GM21381 (cell line): Measurements from ENCODE around the gene ODAD3.
A peak's percentile ranks its signal among the peaks of the same experiment; 100 is the strongest.
"Not testable (repeated sequence)": the region's sequence is repeated elsewhere in the genome, so short reads cannot be mapped to it uniquely, and the experiment has no call there.

Source experiments
- ATAC-seq: cut with Tn5 transposase; IDR thresholded peaks from one replicate; pipeline ENCODE4 v1.9.1; 2021; ENCODE audit warnings: mild to moderate bottlenecking, moderate library complexity; ENCODE audit not compliant: unreplicated experiment

The ODAD3 gene

DNA sequence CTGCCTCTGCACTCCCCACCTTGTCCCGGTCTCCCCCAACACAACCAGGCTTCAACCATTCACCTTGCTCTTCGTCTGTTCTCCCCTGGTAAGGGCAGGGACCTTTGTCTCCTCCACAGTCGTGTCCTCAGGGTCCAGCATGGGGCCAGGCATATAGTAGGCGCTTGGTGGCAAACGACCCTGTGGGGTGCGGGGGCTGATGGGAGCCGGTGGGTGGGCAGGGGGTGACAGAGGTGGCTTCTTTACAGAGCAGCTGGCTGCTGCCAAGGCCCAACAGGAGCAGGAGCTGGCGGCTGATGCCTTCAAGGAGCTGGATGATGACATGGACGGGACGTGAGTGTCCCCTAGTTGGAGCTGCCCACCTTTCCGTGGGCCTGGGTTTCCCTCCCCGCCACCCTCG, 10.2 kb upstream of the ODAD3 start:
- no peak for ATAC-seq

DNA sequence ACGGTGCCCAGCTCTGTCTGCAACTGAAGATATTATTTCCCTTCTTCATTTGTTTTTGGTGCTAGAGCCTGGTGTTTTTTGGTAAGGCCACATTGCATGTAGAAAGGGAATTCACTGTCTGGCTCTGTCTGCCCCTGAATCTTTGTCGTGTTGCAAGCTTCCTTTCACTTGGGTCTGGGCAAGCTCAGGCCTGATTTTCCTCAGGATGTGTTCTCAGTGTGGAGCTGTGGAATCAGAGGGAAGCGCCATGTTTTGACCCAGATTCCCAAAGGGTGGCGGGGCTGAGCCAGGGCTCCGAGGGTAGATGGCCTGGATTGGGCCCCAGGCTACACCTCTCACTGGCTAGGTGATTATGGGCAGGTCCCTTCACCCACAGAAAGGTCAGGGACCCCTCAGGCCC, 9.1 kb upstream of the ODAD3 start:
- no peak for ATAC-seq

DNA sequence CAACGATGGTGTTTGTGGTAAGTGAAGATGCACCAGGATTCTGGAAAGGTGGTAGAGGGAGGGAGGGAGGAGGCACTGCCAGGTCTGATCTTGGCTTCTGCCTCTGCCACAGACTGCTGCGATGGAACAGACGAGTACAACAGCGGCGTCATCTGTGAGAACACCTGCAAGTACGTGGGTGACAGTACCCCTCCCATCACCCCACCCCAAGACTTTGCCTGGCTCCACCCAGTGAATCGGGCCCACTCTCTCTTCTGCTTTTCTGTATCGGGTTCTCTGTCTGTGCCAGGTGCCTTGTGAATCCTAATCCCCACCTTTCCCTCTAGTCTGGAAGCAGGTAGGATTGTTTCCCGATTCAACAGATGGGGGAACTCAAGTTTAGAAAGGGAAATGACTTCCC, 3.0 kb upstream of the ODAD3 start:
- ATAC-seq, result no peak

DNA sequence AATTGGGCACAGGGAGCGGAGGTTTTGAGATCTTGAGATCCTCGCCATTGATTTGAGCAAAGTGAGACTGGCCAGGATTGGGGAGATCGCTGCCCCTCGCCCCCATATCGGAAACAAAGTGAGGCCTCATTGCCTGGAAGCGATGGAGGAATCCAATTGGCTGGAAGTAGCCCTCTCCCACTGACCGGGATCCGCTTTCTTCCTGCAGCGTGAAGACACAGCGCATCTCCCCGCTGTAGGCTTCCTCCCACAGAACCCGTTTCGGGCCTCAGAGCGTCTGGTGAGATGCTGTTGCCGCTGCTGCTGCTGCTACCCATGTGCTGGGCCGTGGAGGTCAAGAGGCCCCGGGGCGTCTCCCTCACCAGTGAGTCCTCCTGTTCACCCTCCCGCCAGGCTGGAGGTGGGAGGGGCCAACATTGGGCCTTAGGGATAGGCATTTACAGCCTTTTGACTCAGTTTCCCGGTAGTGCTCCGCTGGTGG, 952 bp upstream of the ODAD3 start:
- no peak for ATAC-seq

DNA sequence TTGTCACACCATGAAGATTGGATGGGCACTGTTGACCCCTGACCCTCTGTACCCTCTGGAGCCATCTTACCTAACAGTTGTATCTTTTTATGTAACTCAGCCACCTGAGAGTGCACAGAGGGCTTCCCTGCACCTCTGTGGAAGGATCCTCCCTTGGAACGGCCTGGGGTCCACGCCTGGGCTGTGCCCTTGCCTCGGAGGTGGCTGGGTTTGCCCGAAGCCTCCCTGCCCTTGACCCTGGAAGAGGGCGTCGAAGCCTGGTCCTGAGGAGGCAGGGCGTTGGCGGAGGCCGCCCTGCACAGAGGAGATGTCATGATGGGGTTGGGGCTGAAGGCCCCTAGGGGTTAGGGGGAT, 241 bp downstream of the ODAD3 start:
- no peak for ATAC-seq

DNA sequence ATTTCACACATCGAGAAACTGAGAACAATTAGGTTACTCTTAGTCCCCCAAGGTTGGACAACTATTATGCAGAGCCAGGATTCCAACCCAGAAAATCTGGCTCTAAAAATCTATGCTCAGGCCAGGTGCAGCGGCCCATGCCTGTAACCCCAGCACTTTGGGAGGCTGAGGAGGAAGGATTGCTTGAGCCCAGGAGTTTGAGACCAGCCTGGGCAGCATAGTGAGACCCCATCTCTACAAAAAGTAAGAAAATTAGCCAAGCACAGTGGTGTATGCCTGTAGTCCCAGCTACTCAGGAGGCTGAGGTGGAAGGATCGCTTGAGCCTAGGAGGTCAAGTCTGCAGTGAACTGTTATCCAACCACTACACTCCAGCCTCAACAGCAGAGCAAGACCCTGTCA, 1.4 kb downstream of the ODAD3 start:
- ATAC-seq, result not testable (repeated sequence)

DNA sequence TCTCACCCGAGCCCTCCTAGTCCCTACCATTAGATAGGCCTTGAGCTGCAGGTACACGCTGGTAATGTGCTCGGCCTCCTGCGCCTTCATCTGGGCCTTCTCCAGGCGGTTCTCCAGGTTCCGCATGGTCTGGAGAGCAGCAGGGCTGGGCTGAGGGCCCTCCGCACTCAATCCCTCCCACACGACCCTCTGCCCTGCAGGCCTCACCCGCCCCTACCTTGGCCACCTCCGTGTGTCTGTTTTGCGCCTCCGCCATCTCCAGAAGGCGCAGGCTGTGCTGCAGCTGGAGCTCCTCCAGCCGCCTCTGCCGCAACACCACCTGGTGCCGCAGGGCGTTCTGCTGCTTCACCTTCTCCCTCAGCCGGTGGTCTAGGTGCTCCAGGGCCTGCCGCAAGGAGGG, 8.3 kb downstream of the ODAD3 start:
- ATAC-seq, result no peak

DNA sequence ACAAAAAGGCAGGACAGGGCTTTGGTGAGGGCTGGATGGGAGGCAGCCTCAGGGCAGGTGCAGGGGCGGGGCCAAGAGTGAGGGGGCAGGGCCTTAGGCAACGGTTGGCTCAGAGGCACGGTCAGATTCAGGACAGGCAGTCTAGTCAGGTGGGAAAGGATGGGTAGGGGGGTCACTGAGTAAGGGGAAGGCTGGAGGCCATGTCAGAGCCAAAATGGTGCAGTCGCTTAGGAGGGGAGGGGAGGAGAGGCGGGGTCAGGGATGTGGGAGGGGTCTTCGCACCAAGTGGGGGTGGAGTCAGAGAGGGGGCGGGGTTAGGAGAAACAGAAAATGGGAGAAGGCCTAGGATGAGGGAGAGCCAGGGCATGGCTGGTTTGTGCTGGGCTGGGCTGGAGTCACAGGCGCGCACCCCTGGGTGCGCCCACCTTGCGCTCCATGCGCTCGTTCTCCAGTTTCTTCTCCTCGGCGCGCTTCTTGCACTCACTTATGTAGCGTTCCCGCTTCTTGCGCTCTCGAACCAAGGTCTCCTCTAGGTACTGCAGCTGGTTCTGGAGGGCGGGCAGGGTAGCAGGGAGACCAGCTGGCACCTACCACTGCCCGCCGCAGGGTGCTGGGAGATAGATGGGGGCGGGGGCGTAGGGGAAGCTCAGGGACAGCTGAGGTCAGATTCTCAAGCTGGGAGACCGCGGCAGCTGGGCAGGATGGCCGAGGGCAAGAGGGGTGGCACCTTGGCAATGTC, 9.0 kb downstream of the ODAD3 start:
- ATAC-seq, result no peak

DNA sequence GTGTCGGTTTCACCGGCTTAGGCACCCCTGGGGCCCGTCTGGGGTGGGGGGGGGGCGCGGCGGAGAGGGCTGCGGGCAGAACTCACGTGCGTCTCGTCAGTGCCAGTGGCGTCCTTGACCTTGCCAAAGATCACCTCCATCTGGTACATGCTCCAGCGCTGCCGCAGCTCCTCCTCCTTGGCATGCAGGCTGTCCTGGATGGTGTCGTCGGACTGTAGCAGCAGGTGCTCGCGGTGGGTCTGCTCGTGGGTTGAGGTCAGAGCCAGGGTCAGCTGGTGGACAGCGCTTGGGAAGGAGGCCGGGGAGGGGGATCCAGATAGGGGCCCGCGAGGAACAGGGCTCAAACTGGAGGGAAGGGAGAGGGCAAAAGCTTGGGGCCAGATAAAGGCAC, 11.1 kb downstream of the ODAD3 start:
- ATAC-seq, result no peak

DNA sequence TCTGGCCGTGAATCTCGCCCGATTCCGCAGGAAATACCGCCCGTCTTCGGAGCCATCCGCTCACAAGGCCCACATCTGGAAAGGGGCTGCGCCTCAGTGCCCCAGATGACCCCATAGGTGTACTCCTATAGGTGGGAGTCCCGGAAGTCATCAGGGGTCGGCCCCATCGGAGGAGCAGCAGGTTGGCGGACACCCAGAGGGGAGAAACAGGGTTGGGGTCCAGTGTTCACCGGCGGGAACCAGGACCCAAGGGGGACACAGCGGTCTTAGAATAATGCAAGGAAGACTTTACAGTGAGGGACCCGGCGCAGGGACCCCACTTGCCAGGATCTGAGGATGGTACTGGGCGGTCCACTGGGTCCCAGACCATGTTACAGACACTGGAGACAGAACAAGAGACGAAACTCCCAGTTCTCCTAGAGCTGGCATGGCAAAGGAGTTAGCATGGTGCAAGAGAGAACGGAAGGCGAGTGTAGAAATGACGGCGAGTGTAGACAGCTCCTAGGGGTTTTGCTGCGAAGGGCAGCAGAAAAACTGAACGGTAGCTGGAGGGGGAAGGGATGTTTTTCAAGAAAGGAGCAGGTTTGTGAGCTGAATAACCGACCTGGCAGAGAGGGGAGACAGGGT, 11.6 kb downstream of the ODAD3 start:
- ATAC-seq, result no peak

DNA sequence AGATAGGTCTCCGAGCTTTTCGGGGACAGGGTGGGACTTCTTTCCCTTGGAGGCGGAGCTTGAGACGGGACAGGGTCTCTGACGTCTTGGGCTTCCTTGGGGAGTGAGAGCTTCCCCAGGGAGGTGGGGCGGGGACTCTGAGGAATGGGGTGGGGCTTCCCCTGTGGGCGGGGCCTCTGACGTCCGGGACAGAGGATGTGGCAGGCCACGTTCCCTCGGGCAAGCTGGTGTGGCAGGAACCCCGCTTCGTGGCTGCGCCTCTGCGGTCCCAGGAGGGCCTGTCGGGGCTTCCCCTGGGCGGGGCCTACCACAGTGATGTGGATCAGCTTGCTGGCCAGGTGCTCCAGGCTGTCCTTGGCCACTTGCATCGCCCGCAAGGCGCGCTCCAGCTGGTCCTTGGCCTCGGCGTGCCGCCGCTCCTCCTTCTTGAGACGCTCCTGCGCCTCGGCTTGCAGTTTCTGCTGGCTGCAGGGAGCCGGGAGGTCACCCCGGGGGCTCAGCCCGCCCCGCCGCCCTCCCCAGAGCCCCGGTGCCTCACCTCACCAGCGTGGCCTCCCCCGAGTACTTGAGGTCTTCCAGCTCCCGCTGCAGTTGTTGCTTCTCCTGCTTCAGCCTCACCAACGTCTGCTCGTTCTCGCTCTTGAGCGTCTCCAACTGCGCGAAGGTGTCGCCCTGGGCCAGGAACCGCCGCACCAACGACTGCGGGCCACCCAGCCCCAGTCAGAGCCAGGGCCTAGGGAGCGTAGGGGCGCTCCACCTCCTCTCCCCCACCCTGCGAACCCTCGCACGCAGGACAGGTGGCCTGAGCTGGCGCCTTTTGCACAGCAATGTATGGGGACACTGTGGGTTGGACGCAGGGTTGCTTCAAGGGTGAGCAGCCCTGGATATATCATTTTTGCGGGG, 12.5 kb downstream of the ODAD3 start:
- ATAC-seq, result peak; percentile 47

DNA sequence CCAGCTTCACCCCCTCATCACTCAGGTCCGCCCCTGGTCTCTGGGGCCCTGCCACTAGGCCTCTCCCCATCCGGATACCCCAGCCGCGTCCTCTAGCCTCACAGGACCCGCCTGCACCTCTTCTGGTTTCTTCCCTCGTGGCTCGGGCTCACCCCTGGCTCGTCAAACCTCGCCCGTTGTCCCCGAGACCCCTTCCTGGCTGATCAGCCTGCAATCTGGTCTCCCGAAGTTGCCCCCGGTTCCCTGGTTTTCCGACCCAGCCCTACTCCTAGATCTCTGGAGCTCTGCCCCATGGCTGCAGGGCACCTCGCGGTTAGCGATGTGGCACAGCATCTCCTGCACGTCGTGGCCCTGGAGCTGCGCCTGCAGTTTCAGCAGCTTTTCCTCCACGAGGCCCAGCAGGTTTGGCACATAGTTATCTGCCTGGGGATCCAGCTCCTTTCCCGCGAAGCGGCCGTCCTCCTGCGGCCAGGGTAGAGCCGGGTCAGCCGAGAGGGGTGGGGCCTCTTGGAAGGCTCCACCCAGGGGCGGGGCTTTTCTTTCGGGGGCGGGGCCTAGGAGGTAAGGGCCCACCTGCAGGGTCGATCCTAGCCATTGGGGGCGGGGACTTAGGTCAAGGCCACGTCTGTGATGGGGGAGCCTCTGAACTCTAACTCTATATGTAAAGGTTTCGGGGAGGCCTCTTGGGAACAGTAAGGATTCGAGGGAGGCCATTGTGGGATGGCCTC, 13.4 kb downstream of the ODAD3 start:
- ATAC-seq, result no peak

DNA sequence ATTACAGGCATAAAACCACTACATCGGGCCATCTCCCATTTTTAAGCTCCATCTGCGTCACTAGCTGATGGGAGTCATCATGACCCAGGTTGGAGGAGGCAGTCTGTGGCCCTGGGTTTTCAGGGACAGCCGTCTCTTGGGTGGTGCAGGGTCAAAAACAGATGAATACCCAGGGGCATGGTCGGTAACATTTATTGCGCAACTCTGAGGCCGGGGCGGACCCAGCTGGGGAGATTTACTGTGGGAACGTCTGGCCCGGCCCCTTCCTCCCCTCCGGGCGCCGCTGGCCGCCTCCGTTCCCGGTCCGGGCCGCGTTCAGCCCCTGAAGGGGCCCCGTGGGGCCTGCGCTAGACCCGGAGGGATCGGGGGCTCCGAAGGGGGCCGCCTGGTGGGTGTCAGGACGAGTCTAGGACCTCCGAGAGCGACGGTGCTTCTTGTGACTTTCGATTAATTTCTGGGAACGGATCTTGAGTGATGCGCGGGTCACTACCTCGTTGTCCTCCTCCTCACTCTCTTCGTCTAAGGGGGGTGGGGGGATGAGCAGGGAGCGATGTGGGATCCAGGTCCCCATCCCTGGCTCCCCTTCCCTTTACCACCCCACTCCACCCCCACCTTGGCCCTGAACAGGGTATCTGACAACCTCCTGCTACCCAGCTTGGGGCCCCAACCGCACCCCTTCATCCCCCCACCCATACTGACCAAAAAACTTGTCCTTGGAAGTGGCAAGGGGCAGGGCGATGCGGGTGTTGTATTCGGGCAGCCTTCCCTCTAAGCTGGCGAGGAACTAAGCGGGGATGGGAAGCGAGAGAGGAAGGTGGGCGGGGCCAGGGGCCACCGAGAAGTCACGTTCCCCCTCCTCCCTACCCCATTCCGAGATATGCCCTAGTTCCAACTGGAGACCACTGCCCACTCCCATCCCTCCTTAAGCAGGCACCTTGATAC, 14.2 kb downstream of the ODAD3 start:
- ATAC-seq, result no peak

DNA sequence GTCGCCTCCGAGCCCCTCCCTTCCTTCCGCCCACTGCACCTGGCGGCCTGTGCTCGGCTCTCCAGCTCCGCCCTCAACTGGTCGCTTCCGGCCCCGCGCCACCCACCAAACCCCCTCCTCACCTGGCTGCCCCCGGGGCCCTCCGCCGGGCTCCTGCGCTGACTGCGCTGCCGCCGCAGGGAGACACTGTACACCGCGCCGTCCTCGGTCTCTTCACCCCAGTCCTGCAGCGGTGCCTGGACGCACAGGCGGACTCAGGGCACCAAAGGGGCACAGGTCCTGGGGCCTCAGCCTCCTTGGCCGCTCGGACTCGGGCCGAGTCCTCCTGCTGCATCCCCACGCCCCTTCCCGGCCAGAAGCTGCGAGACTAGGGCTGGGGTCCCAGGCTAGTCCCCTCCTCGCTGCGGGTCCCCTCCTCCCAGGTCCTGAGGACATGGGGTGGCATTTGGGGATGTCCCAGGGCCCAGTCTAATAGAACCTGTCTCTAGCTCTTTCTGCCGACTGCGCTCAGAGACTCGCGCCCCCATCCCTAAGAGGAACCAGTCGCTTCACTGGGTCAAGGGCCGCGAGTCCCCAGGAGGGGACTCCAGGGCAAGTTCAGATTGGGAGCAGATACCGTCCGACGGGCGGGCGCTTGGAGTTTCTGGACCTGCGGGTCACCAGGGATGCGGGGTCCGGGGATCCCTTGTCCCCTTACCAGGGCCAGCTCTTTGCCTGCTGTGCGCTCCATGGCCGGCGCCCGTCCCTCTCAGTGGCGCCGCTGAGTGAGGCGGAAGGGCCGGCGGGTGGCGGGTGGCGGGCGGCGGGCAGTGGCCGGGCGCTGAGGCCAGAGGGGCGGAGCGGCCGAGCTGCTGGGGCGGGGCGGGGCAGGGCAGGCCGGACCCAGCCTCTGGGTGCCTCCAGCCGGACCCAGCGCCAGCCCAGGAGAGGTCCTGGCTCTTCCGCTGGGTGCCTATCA, 16.1 kb downstream of the ODAD3 start, which contains the start of gene RGL3:
TSS of gene RGL3 (minus strand) at position 766 of the 958 bp plus-strand sequence. CDS start at position 730, 36 bp downstream.
- ATAC-seq, result no peak

DNA sequence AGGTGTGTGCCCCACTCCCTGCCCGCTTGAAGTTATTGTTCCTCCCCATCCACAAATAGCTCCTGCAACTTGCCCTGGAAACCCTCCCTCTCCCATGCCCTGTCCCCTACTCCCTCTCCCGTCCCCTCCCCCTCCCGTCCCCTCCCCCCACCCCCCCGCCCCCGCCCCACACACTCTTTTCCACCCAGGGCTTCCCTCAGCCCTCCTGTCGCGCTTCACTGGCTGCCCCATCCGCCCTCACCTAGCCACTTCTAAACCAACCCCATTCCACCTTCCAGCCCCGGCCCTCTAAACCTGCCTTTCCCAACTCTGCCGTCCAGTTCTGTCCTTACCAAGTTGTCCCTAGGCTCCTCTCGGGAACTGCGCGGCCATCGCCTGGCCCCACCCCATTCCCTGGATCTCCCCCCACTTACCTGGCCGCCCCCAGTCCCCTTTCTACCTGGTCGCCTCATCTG, 16.8 kb downstream of the ODAD3 start:
- ATAC-seq, result no peak

DNA sequence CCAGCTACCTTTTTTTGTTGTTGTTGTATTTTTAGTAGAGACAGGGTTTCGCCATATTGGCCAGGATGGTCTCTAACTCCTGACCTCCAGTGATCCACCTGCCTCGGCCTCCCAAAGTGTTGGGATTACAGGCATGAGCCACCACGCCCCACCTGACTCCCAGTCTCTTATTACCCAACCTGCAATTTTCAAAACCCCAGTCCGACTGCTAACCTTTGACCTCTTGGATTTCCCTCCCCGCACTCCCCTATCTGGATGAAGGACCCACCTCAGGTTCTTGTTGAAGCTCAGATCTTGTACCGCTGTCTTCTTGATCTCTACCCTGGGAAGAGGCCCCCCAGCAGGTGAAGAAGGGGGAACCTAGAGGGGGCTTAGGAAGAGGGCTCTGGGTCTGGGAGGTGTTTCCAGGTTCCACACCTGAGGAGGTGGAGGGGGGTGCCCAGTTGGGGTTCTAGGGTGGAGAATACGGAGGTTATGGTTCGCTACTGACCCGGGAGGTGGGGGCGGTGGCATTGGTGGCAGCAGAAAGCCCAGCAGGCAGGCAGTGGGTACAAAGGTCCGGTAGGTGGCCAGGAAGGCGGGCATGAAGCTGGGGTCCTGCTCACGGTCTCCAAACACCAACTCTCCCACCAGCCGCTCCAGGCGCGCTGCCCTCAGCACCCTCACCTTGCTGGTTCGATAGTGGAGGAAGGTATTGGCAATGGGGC, 18.4 kb downstream of the ODAD3 start:
- ATAC-seq, result no peak

DNA sequence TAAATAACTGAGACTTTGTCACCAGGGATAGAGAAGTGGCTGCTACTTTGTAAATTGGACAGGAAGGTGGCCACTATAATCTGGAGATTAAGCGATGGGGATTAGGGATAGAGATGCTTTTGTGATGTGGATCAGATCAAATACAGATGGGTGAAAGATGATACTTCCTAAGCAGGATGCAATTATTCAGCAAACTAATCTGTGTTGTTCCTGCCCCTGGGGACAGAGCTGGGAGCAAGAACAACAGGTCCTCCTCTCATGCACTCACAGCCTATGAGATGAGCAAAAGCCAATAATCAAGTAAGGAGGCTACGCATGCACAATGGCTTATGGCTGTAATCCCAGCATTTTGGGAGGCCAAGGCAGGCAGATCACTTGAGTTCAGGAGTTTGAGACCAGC, 20.4 kb downstream of the ODAD3 start:
- ATAC-seq, result no peak

DNA sequence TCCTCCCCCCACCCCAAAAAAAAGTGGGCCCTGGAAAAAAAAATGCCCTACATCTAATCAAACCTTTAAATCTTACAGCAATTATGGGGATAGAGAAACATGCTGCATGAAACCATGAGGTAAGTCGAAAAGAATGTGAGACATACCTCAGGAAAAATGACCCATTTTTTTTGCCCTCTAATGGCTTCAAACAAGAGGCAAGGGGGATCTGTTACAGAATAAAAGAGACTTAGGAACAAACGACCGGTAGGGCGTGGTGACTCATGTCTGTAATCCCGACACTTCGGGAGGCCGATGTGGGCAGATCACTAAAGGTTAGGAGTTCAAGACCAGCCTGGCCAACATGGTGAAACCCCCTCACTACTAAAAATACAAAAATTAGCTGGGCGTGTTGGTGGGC, 24.2 kb downstream of the ODAD3 start:
- ATAC-seq, result no peak
